NB4 (cell line): ENCODE measurements around the gene SCNN1B.
"Not testable (repeated sequence)": the region's sequence is repeated elsewhere in the genome, so short reads cannot be mapped to it uniquely, and the experiment has no call there.

Experiments
- DNase-seq: peaks from one replicate; pipeline ENCODE4 v3.0.0; 2010; ENCODE audit warnings: low read depth
- H3K4me3 ChIP-seq: one replicate; pipeline ENCODE4 v1.5.1; 2011; ENCODE audit warnings: mild to moderate bottlenecking, low read depth, low read length, moderate library complexity
- MYC ChIP-seq: IDR thresholded peaks from 2 replicates; pipeline ENCODE4 v1.6.1; 2011; ENCODE audit warnings: low read depth, low read length
- POLR2A ChIP-seq: IDR thresholded peaks from 2 replicates; pipeline ENCODE4 v1.6.1; 2011; ENCODE audit warnings: mild to moderate bottlenecking; ENCODE audit not compliant: insufficient read length; ENCODE audit errors: extremely low read depth
- TF ChIP-seq, protein P1 (sequence below): IDR thresholded peaks from 2 replicates; pipeline ENCODE4 v1.6.1; 2011; ENCODE audit warnings: low read depth, low read length
- TF ChIP-seq, protein P2 (sequence below): IDR thresholded peaks from one replicate; pipeline ENCODE4 v1.5.1; 2012; ENCODE audit warnings: low read depth, low read length

Gene SCNN1B

DNA sequence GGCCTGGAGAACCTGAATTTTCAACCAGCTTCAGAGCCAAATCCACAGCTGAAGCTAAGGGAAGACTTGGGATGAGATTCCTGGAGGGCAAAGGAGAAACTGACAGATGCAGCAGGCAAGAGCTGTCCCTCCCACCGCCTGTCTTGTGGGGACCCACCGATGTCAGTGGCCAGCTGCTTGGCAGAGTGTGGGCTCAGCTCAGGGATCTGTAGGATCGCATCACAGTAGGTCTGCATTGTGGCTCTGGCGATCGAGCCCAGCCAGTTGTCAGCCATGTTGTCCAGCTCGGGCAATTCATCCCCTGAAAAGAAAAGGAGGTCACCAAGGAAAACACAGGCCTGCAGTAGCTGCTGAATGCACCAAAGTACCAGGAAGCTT is 90.1 kb downstream of the SCNN1B start:
- no peak overlapping the region for H3K4me3 ChIP-seq
- TF ChIP-seq, protein P1, sequence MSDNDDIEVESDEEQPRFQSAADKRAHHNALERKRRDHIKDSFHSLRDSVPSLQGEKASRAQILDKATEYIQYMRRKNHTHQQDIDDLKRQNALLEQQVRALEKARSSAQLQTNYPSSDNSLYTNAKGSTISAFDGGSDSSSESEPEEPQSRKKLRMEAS = no peak
- DNase-seq = no peak

DNA sequence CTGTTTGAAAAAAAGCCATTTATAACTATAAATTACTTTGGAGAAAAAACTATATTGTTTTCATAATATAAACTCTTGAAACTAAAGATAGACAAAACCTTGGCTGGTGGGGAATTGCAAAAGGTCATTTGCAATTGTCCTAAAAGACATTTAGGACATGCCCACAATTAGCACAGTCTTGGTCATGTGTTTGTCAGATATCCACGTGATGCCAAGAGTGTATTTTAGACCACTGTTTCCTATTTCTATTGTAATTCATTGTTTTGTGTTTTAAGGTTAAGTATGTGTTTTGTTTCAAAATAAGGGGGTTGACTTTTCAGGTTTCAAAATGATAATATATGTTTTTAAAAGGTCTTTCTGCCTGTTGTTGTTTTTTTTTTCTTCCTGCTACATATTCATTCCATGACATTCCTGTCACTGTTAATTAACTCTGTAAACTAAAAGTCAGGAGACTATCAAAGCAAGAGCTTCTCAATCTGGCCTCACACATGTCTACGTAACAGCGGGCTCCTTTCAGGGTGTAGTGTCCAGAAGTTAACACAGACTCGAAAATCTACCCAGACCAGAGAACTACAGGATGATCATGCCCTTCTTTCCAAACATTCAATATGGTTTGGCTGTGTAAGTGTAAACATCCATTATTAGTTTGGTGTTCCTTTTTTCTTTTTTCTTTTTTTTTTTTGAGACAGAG is 92.2 kb downstream of the SCNN1B start:
- TF ChIP-seq, protein P2, sequence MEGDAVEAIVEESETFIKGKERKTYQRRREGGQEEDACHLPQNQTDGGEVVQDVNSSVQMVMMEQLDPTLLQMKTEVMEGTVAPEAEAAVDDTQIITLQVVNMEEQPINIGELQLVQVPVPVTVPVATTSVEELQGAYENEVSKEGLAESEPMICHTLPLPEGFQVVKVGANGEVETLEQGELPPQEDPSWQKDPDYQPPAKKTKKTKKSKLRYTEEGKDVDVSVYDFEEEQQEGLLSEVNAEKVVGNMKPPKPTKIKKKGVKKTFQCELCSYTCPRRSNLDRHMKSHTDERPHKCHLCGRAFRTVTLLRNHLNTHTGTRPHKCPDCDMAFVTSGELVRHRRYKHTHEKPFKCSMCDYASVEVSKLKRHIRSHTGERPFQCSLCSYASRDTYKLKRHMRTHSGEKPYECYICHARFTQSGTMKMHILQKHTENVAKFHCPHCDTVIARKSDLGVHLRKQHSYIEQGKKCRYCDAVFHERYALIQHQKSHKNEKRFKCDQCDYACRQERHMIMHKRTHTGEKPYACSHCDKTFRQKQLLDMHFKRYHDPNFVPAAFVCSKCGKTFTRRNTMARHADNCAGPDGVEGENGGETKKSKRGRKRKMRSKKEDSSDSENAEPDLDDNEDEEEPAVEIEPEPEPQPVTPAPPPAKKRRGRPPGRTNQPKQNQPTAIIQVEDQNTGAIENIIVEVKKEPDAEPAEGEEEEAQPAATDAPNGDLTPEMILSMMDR = no peak
- no peak for TF ChIP-seq MYC
- no peak for TF ChIP-seq POLR2A
- TF ChIP-seq, protein P1 = no peak
- H3K4me3 ChIP-seq = no peak overlapping the region
- no peak for DNase-seq

DNA sequence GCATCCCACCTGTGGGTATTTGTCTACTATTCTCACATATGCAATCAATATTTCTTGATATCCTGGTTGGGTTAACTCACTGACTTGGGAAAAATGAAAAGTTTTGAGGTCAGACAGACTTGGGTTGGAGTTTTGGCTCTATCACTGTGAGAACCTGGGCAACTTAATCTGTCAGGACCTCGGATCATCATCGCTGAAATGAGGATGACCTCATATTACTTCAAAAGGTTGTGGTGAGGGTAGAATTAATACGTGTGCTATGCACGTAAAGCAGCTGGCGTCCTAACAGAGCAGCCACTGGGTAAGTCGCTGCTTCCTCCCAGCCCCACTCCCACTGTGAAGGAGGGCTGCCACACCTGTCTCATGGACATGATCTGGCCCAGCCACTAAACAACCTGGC is 93.6 kb downstream of the SCNN1B start:
- H3K4me3 ChIP-seq = no peak overlapping the region
- no peak for DNase-seq
- TF ChIP-seq, protein P1 = no peak
- no peak for TF ChIP-seq POLR2A
- TF ChIP-seq, protein P2 = no peak
- no peak for TF ChIP-seq MYC

DNA sequence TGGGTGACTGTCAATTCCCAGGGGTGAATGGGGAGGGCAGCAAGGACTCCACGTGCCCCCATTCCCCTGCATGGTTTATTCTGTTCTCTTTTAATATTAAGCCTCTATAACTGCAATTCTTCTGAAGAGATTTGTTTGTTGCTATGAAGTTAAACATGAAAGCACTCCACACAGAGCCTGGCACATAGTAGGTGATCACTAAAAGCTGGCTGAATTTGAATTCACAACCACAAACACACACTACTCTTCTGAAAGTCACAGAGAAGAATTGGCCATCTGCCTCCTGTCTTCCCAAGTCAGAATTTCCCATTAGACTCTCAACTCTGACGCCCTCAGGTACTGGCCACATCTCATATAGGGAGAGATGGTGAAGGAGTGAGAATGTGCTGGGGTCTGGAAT is 95.4 kb downstream of the SCNN1B start:
- no peak overlapping the region for H3K4me3 ChIP-seq
- no peak for DNase-seq
- TF ChIP-seq MYC (no peak), POLR2A (no peak)
- TF ChIP-seq, protein P2 = no peak
- TF ChIP-seq, protein P1 = no peak

DNA sequence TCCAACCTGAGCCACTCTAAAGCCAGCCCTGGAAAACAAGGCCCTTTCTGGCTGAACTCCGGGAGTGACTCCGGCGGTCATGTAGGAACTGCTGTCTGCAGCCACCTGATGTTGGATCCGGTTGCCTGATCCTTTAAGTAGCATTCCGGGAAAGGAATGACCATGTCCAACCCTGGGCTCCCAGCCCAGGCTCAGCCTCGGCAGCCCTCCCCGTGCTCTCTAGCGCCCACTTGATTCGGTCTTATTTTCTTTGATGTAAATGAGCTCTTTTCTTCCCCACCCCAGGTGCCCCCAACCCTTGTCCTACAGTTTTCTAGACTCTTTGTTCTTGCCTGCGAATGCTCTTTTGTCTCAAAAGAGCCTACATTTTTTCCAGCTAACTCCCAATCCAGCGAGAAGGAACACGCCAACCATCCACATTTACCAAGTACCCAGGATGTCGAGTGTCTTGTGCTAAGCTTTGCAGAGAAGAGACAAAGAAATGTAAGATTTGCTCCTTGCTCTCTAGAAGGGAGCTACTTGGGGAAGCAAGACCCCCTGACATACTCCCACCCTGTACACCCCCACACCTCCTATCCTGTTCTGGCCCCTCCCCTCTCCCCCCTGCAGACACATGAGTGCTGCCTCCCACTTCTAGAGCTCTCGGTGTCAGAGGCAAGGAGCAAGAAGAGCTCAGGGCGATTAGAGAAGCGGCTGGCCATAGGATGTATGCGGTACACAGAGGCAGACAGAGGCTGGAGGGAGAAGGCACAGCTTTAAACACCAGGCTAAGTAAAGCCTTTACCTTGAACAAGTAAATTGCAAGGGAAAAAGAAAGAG is 97.1 kb downstream of the SCNN1B start:
- TF ChIP-seq, protein P1 = no peak
- no peak overlapping the region for H3K4me3 ChIP-seq
- DNase-seq = no peak

DNA sequence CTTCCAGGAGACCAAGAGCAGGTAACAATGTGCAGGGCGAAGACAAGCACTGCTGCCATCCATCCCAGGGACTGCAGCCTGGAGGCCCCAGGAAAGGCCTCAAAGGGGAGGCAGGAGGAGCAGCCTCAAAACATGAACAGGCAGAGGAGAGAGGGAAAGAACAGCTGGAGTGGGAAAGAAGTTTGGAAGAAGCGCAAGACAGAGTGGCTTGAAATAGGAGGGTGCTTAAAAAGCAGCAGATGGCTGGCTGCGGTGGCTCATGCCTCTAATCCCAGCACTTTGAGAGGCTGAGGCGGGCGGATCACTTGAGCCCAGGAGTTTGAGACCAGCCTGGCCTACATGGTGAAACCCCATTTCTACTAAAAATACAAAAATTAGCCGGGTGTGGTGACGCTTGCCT is 98.3 kb downstream of the SCNN1B start:
- not testable (repeated sequence) for H3K4me3 ChIP-seq, DNase-seq

DNA sequence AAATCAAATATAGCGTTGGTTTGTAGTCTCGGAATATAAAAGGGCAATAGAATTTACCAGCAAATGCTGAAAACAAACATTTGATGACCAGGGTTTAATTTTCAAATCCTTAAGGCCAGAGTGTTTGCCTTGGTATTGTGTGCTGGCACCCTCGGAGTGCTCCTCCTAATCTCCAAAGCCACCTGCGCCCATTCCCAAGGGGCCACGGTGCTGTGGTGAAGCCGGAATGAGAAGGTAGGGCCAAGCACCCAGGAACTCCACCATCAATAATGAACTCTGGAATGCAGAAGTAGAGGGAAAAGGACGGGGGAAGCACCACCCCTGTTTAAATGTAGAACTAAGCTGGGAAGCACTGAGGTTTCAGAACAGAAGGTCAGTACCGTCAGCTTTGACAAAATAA is 99.0 kb downstream of the SCNN1B start:
- TF ChIP-seq, protein P1 = no peak
- TF ChIP-seq MYC (no peak), POLR2A (no peak)
- TF ChIP-seq, protein P2 = no peak
- no peak overlapping the region for H3K4me3 ChIP-seq
- no peak for DNase-seq
